Stomach (tissue), 9 donors: ENCODE results near the gene CTAGE9. TPM values are rescaled to one million over a fixed set of nuclear protein-coding genes. Genes with fewer than 3 reads are reported as not detected.

Experiments used
- DNase-seq, 2 donors: peaks; one replicate each; pipeline versions ENCODE4 v3.0.0 to v3.0.0-alpha.2; 2013 to 2019
- H3K27ac ChIP-seq, 5 donors: fragments of 200-600 bp in 4 of 5; sonication (generic) in 4 of 5; one replicate each; pipeline ENCODE4 v1.5.1; 2013 to 2019; ENCODE audit warnings: mild to moderate bottlenecking in 1 of 5, moderate library complexity in 1 of 5
- H3K27me3 ChIP-seq, 3 donors: fragments of 200-600 bp; sonication (generic); one replicate each; pipeline ENCODE4 v1.5.1; 2017 to 2019; ENCODE audit warnings: mixed run types in 1 of 3
- H3K36me3 ChIP-seq, 4 donors: fragments of 200-600 bp; sonication (generic); 1 replicate in 3 of 4; 2 replicates in 1 of 4; pipeline ENCODE4 v1.5.1; 2016 to 2019
- H3K4me1 ChIP-seq, 4 donors: fragments of 200-600 bp; sonication (generic); one replicate each; pipeline ENCODE4 v1.5.1; 2016 to 2019
- H3K4me3 ChIP-seq, 4 donors: fragments of 200-600 bp; sonication (generic) in 3 of 4; one replicate each; pipeline ENCODE4 v1.5.1; 2016 to 2019; ENCODE audit warnings: mild to moderate bottlenecking in 1 of 4
- H3K9me3 ChIP-seq, 4 donors: fragments of 200-600 bp; sonication (generic); one replicate each; pipeline ENCODE4 v1.5.1; 2016 to 2019
- CTCF ChIP-seq, 7 experiments: fragments of 450-650 bp in 4 of 7; fragments of 200-600 bp in 3 of 7; sonication (generic) in 3 of 7; IDR thresholded peaks; one replicate each; pipeline ENCODE4 v1.5.1; 2016 to 2019; ENCODE audit warnings: antibody characterized with exemption in 7 of 7, control low read depth in 2 of 7, mild to moderate bottlenecking in 1 of 7
- EP300 ChIP-seq: sonication (generic); formaldehyde crosslinking; IDR thresholded peaks from one replicate; pipeline ENCODE4 v1.6.1; 2017; ENCODE audit warnings: antibody characterized with exemption
- POLR2A ChIP-seq, 4 donors: fragments of 450-650 bp; IDR thresholded peaks; one replicate each; pipeline ENCODE4 v1.6.1; 2016; ENCODE audit warnings: antibody characterized with exemption in 4 of 4, control low read depth in 2 of 4, mild to moderate bottlenecking in 1 of 4, moderate library complexity in 1 of 4
- POLR2AphosphoS5 ChIP-seq, 3 donors: sonication (generic); formaldehyde crosslinking; IDR thresholded peaks; one replicate each; pipeline ENCODE4 v1.6.1; 2016; ENCODE audit warnings: antibody characterized with exemption in 3 of 3
- WGBS, 5 donors: extraction: QIAGEN DNeasy Blood & Tissue Kit in 3 of 5; methylation state at CpG; one replicate each; pipeline versions ENCODE4 v1.1.5 to v1.1.7; 2013 to 2018; 5-methylcytosine and 5-hydroxymethylcytosine counted together
- intact Hi-C: fragments of 100-400 bp; cut with DNase I; formaldehyde crosslinking; loops from one replicate; pipeline ENCODE4 v1.15.1; 2023; ENCODE audit warnings: low total_unique reads
- polyA plus RNA-seq, 3 donors: library from polyadenylated mRNA; stranded (reverse); fragments of 200-250 nt; gene quantifications; one replicate each; pipeline ENCODE4 v1.2.3, GENCODE V29; 2013
- total RNA-seq, 5 donors: library from RNA; depleted of rRNA; stranded (reverse); fragments of >200 nt; gene quantifications; one replicate each; pipeline versions ENCODE4 v1.1.0 to v1.2.3, GENCODE V29; 2014 to 2016
- donor health status: healthy with polysubstance abuse.
- donor health status: Bipolar disorder and iron deficiency.
- donor health status: healthy.

CTAGE9 gene
- total and polyA plus RNA-seq, 8 donors: 6.2 TPM; not detected in 7

- DNase-seq: no peak
- Histone ChIP-seq H3K9me3 (no peaks in the 10 kb centered on the region), H3K27me3 (no peaks in the 10 kb centered on the region), H3K4me1 (peaks cover 0 to 5% (median 0%) of the 10 kb centered on the region in 4 donors), H3K4me3 (no peak overlapping the region), H3K36me3 (no peaks in the 10 kb centered on the region), H3K27ac (no peak overlapping the region)
- 82 to 88% (median 85%) methylated on average over 4 of the region's 4 CpGs for WGBS, 5 donors
- intact Hi-C loops: no loop called here
- no peak for TF ChIP-seq POLR2A (IDR thresholded peaks at IDR 0.05)
- no peak for TF ChIP-seq EP300
- no peak for TF ChIP-seq CTCF (IDR thresholded peaks at IDR 0.05)
- TF ChIP-seq POLR2AphosphoS5 (IDR thresholded peaks at IDR 0.05): no peak
These were observed 29.3 kb upstream of the CTAGE9 start for GRCh38 chr6:131740161-131740560.

GRCh38 chr6:131739136-131739535, 28.3 kb upstream of the CTAGE9 start:
- DNase-seq: no peak
- Histone ChIP-seq H3K9me3 (no peaks in the 10 kb centered on the region), H3K27me3 (no peaks in the 10 kb centered on the region), H3K36me3 (no peaks in the 10 kb centered on the region), H3K4me3 (no peak overlapping the region), H3K4me1 (no peaks in the 10 kb centered on the region), H3K27ac (no peak overlapping the region)
- intact Hi-C loops: no loop called here
- 37 to 70% (median 43%) methylated on average over 5 of the region's 5 CpGs for WGBS, 5 donors
- TF ChIP-seq POLR2A (IDR thresholded peaks at IDR 0.05): no peak
- no peak for TF ChIP-seq POLR2AphosphoS5 (IDR thresholded peaks at IDR 0.05)
- TF ChIP-seq EP300: no peak
- TF ChIP-seq CTCF (IDR thresholded peaks at IDR 0.05): no peak

GRCh38 chr6:131736811-131737210, 26.0 kb upstream of the CTAGE9 start:
- TF ChIP-seq POLR2AphosphoS5 (IDR thresholded peaks at IDR 0.05): no peak
- TF ChIP-seq EP300: no peak
- no peak for TF ChIP-seq CTCF (IDR thresholded peaks at IDR 0.05)
- Histone ChIP-seq H3K4me1 (no peaks in the 10 kb centered on the region), H3K9me3 (no peaks in the 10 kb centered on the region), H3K4me3 (no peak overlapping the region), H3K36me3 (no peaks in the 10 kb centered on the region), H3K27ac (no peak overlapping the region), H3K27me3 (no peaks in the 10 kb centered on the region)
- DNase-seq: no peak
- intact Hi-C loops: no loop called here
- WGBS, 5 donors: 95 to 100% (median 96%) methylated on average over 1 of the region's 1 CpG

GRCh38 chr6:131736003-131736596, 25.3 kb upstream of the CTAGE9 start:
- Histone ChIP-seq H3K9me3 (no peaks in the 10 kb centered on the region), H3K36me3 (no peaks in the 10 kb centered on the region), H3K4me3 (no peak overlapping the region), H3K27me3 (no peaks in the 10 kb centered on the region), H3K4me1 (no peaks in the 10 kb centered on the region), H3K27ac (no peak overlapping the region)
- TF ChIP-seq CTCF (IDR thresholded peaks at IDR 0.05) (no peak), EP300 (no peak), POLR2A (IDR thresholded peaks at IDR 0.05) (no peak), POLR2AphosphoS5 (IDR thresholded peaks at IDR 0.05) (no peak)
- 78 to 91% (median 86%) methylated on average over 9 of the region's 9 CpGs for WGBS, 5 donors
- no peak for DNase-seq
- intact Hi-C loops: no loop called here
